Lower lobe of right lung (tissue), 2 donors: ENCODE measurements around the gene TMEM150A. TPM values are rescaled to one million over a fixed set of nuclear protein-coding genes. Genes with fewer than 3 reads are reported as not detected.
A peak's percentile ranks its signal among the peaks of the same experiment; 100 is the strongest.
"Not testable (repeated sequence)": the region's sequence is repeated elsewhere in the genome, so short reads cannot be mapped to it uniquely, and the experiment has no call there.

ENCODE experiments used
- ATAC-seq, 2 donors: fragments of 200-7000 bp; cut with Tn5 transposase; one replicate each; pipeline ENCODE4 v1.9.1; 2020 to 2022; ENCODE audit warnings: mild to moderate bottlenecking in 2 of 2, moderate library complexity in 2 of 2
- DNase-seq: peaks from one replicate; pipeline ENCODE4 v3.0.0-alpha.2; 2020
- H3K27ac ChIP-seq: fragments of 200-600 bp; one replicate; pipeline ENCODE4 v1.8.0; 2022
- H3K27me3 ChIP-seq: fragments of 200-600 bp; one replicate; pipeline ENCODE4 v1.8.0; 2022; ENCODE audit warnings: low read depth
- H3K36me3 ChIP-seq: fragments of 200-600 bp; one replicate; pipeline ENCODE4 v1.8.0; 2022; ENCODE audit warnings: mild to moderate bottlenecking
- H3K4me1 ChIP-seq: fragments of 200-600 bp; one replicate; pipeline ENCODE4 v1.8.0; 2022
- H3K4me3 ChIP-seq: fragments of 200-600 bp; one replicate; pipeline ENCODE4 v1.8.0; 2022; ENCODE audit warnings: mild to moderate bottlenecking
- H3K9me3 ChIP-seq: fragments of 200-600 bp; one replicate; pipeline ENCODE4 v1.8.0; 2022
- CTCF ChIP-seq: fragments of 200-600 bp; IDR thresholded peaks from one replicate; pipeline ENCODE4 v1.8.0; 2022; ENCODE audit warnings: antibody characterized with exemption, mild to moderate bottlenecking
- intact Hi-C: fragments of 100-400 bp; cut with DNase I; formaldehyde crosslinking; loops from one replicate; pipeline ENCODE4 v1.11.0; 2022
- total RNA-seq: library from RNA; stranded (reverse); fragmentation: NEBNext Ultra II Directional; extraction: Animal tissue kit (Norgen Biotek cat#: 25700); gene quantifications from one replicate; pipeline ENCODE4 v1.2.1, GENCODE V29; 2021
- donor health status: DM: no; HTN: yes; CAD: no; lungs with severe emphysema.

TMEM150A gene
- total RNA-seq, 1 donor from 2014 or later = 28.9 TPM

- Histone ChIP-seq H3K27ac (peak overlapping the region; percentile 87), H3K4me1 (peaks cover 52% of the 10 kb centered on the region), H3K4me3 (peak overlapping the region; percentile 89), H3K36me3 (peaks cover 29% of the 10 kb centered on the region), H3K27me3 (no peaks in the 10 kb centered on the region), H3K9me3 (no peaks in the 10 kb centered on the region)
- intact Hi-C loops = no loop called here
- no peak for DNase-seq
- peak in 1 of 2 donors; percentile 35 for ATAC-seq
- no peak for TF ChIP-seq CTCF
Measured at GRCh38 chr2:85611217-85611704, 8.8 kb upstream of the TMEM150A start.

- intact Hi-C loops = no loop called here
- peak overlapping the region; percentile 90 for H3K27ac ChIP-seq
- H3K36me3 ChIP-seq = peaks cover 29% of the 10 kb centered on the region
Measured at GRCh38 chr2:85607268-85608215, 5.0 kb upstream of the TMEM150A start.

GRCh38 chr2:85606116-85606455 lies 3.6 kb upstream of the TMEM150A start:
- intact Hi-C loops = no loop called here
- ATAC-seq (no peak), DNase-seq (no peak)
- Histone ChIP-seq H3K36me3 (peaks cover 30% of the 10 kb centered on the region), H3K9me3 (no peaks in the 10 kb centered on the region), H3K27me3 (no peaks in the 10 kb centered on the region), H3K27ac (peak overlapping the region; percentile 90), H3K4me1 (peaks cover 75% of the 10 kb centered on the region), H3K4me3 (no peak overlapping the region)
- no peak for TF ChIP-seq CTCF

More at GRCh38 chr2:85607268-85608215, 5.0 kb upstream of the TMEM150A start:
- ATAC-seq (peak; percentile 25 to 31), DNase-seq (peak; percentile 70)
- no peak for TF ChIP-seq CTCF
- Histone ChIP-seq H3K9me3 (no peaks in the 10 kb centered on the region), H3K4me1 (peaks cover 74% of the 10 kb centered on the region), H3K27me3 (no peaks in the 10 kb centered on the region), H3K4me3 (no peak overlapping the region)

GRCh38 chr2:85605406-85606115 lies 3.1 kb upstream of the TMEM150A start:
- ATAC-seq (peak in 1 of 2 donors; percentile 13), DNase-seq (no peak)
- intact Hi-C loops = no loop called here
- no peak for TF ChIP-seq CTCF
- Histone ChIP-seq H3K9me3 (no peaks in the 10 kb centered on the region), H3K27me3 (no peaks in the 10 kb centered on the region), H3K27ac (peak overlapping the region; percentile 90), H3K4me3 (peak overlapping the region; percentile 82), H3K36me3 (peaks cover 35% of the 10 kb centered on the region), H3K4me1 (peaks cover 74% of the 10 kb centered on the region)

- H3K27me3 ChIP-seq = no peaks in the 10 kb centered on the region
- H3K4me3 ChIP-seq = peak overlapping the region; percentile 82
- DNase-seq (no peak), ATAC-seq (no peak)
- peak overlapping the region; percentile 90 for H3K27ac ChIP-seq
- TF ChIP-seq CTCF = no peak
- peaks cover 41% of the 10 kb centered on the region for H3K36me3 ChIP-seq
- H3K4me1 ChIP-seq = peaks cover 74% of the 10 kb centered on the region
- intact Hi-C loops = no loop called here
- H3K9me3 ChIP-seq = no peaks in the 10 kb centered on the region
Measured at GRCh38 chr2:85604568-85605339, 2.3 kb upstream of the TMEM150A start.

GRCh38 chr2:85604133-85604444 lies 1.6 kb upstream of the TMEM150A start:
- H3K27me3 ChIP-seq, DNase-seq, ATAC-seq, intact Hi-C loops, H3K9me3 ChIP-seq: not testable (repeated sequence)
- H3K4me3 ChIP-seq = peak overlapping the region; percentile 82
- peaks cover 74% of the 10 kb centered on the region for H3K4me1 ChIP-seq
- H3K36me3 ChIP-seq = peaks cover 41% of the 10 kb centered on the region
- peak overlapping the region; percentile 90 for H3K27ac ChIP-seq
